Gastroesophageal sphincter (tissue), 3 donors: ENCODE results near the gene KIRREL3.

Source experiments
- EP300 ChIP-seq: sonication (generic); formaldehyde crosslinking; IDR thresholded peaks from one replicate; pipeline ENCODE4 v1.6.1; 2017; ENCODE audit warnings: antibody characterized with exemption, mild to moderate bottlenecking
- POLR2A ChIP-seq, 2 donors: fragments of 450-650 bp; IDR thresholded peaks; one replicate each; pipeline ENCODE4 v1.6.1; 2017; ENCODE audit warnings: antibody characterized with exemption in 2 of 2, mild to moderate bottlenecking in 2 of 2, moderate library complexity in 1 of 2
- POLR2AphosphoS5 ChIP-seq: sonication (generic); formaldehyde crosslinking; IDR thresholded peaks from one replicate; pipeline ENCODE4 v1.6.1; 2017; ENCODE audit warnings: antibody characterized with exemption
- TF ChIP-seq, protein P1 (sequence below), 4 experiments: fragments of 200-600 bp in 2 of 4; fragments of 450-650 bp in 2 of 4; sonication (generic) in 1 of 4; IDR thresholded peaks; one replicate each; pipeline ENCODE4 v1.5.1; 2017 to 2019; ENCODE audit warnings: antibody characterized with exemption in 4 of 4, mild to moderate bottlenecking in 2 of 4, moderate library complexity in 2 of 4

DNA sequence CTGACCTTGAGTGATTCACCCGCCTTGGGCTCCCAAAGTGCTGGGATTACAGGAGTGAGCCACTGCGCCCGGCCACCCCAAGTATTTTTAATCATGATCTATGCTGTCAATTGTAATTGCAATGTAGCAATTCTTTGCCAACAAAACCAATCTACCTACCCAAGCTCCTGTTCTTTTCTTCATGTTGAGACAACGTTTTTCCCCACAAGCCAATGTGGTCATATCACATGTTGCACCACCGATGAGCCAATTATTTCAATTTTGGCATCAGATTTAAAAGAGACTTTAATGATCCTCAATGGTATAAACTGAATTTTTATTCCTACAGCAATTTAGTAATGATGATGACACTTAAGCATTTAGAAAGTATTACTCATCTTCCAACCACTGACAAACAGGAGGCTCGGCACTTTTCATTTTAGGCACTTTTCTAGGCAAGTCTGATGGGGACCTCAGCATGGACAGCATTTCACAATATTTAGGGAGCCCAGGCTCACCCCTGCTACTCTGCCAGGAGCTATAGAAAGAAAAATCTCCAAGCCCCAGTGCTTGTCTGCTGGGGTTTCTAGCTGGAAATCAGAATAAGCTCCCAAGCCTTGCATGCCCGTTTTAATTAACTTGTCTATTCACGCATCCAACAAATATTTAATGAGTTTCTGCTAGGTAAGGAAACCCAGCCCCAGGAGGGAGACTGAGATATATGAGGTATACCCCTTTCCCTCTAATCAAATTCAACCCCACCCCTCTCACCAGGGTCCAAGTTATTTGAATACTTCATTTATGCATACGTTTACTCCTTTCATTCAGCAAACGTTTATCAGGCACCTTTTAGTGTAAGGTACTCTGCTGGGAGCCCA is 353.6 kb downstream of the KIRREL3 start:
- no peak for TF ChIP-seq POLR2AphosphoS5
- TF ChIP-seq, protein P1, sequence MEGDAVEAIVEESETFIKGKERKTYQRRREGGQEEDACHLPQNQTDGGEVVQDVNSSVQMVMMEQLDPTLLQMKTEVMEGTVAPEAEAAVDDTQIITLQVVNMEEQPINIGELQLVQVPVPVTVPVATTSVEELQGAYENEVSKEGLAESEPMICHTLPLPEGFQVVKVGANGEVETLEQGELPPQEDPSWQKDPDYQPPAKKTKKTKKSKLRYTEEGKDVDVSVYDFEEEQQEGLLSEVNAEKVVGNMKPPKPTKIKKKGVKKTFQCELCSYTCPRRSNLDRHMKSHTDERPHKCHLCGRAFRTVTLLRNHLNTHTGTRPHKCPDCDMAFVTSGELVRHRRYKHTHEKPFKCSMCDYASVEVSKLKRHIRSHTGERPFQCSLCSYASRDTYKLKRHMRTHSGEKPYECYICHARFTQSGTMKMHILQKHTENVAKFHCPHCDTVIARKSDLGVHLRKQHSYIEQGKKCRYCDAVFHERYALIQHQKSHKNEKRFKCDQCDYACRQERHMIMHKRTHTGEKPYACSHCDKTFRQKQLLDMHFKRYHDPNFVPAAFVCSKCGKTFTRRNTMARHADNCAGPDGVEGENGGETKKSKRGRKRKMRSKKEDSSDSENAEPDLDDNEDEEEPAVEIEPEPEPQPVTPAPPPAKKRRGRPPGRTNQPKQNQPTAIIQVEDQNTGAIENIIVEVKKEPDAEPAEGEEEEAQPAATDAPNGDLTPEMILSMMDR (IDR thresholded peaks at IDR 0.05) = no peak
- TF ChIP-seq EP300 = no peak
- TF ChIP-seq POLR2A (IDR thresholded peaks at IDR 0.05) = no peak
